ENCODE results near the gene SLC25A23. TPM values are rescaled to one million over a fixed set of nuclear protein-coding genes. Genes with fewer than 3 reads are reported as not detected.

Gene SLC25A23
- total RNA-seq, 1 donor from 2014 or later: 37.0 TPM

- peak; percentile 100 for DNase-seq (ENCODE audit: low spot score)
Measured at GRCh38 chr19:6424939-6425731, 34.5 kb downstream of the SLC25A23 start.

DNA sequence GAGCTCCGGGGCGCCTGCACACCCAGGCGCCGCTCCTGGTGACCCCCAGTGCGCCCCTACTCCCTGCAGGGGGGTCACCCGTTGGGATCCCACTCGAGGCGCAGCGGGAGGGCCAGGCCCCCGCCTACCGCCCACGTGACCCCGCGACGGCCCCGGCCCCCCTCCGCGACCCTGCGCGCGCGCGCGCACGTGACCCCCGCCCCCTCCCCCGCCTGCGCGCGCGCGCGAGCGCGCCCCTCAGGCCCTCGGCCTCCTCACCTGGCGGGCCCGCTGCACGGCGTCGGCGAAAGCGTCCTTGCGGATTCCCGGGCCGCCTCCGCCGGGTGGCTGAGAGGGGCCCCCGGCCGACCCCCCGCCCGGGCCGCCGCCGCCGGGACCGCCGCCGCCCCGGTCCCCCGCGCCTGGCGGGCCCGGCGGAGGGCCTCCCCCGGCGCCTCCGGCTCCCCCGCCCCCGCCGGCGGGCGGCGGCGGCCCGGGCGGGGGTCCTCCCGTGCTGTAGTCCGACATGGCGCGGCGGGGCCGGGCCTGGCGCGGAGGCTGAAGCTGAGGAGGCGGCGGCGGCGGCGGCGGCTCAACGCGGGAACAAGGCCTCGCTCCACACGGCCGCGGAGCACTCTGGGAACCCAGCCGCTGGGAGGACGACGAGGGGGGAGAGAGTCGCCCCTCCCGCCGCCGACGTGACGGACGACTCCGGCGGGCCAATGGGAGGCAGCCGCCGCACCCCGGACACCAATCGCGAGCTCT is 35.2 kb downstream of the SLC25A23 start, which contains the start of gene KHSRP:
TSS of gene KHSRP (minus strand) at position 617 of the 744 bp plus-strand sequence. CDS start at position 507, 110 bp downstream.
- DNase-seq (ENCODE audit: low spot score): no peak

- DNase-seq (ENCODE audit: low spot score): no peak
Measured at GRCh38 chr19:6423499-6424194, 35.9 kb downstream of the SLC25A23 start.

GRCh38 chr19:6421075-6422014 is 38.2 kb downstream of the SLC25A23 start:
- no peak for DNase-seq (ENCODE audit: low spot score)

- no peak for DNase-seq (ENCODE audit: low spot score)
Measured at GRCh38 chr19:6418562-6418932, 41.0 kb downstream of the SLC25A23 start.

DNA sequence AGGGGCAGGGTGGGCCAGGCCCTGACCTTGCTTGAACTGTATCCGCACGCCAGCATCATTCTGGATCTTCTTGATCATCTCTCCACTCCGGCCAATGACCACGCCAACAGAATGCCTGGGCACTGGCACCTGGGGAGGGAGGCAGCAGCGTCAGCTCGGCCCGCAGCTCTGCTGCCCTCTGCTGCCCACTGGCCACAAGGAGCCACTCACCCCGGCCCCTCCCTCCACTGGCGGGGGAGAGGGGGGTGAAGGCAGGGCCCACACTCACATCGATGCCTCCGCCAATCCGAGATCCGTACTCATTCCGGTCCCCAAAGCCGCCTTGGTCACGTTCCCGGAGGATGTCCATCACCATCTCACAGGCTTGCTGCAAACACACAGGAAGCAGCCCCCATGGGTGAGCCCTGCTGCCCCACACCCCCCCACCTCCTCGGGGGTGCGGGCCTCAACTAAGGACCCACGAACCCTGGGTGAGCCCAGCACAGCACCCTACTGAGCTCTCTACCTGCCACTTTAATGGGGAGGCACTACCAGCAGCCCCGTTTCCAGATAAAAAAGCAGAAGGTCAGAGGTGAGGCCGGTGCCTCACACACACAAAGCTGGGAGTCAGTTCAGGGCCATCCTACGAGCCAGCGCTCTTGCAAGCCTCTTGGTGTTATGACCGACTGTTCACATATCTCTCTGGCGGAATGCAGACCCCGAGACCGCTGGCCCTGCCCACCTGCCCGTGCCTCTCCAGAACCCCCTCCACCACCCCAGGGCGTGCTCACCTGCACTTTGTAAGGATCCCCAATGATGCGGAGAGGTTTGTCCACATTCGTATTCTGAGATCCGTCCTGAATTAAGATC is 41.7 kb downstream of the SLC25A23 start:
- peak; percentile 50 for DNase-seq (ENCODE audit: low spot score)

GRCh38 chr19:6416658-6417405 is 42.8 kb downstream of the SLC25A23 start:
- no peak for DNase-seq (ENCODE audit: low spot score)

GRCh38 chr19:6415591-6416190 is 43.9 kb downstream of the SLC25A23 start:
- no peak for DNase-seq (ENCODE audit: low spot score)

DNA sequence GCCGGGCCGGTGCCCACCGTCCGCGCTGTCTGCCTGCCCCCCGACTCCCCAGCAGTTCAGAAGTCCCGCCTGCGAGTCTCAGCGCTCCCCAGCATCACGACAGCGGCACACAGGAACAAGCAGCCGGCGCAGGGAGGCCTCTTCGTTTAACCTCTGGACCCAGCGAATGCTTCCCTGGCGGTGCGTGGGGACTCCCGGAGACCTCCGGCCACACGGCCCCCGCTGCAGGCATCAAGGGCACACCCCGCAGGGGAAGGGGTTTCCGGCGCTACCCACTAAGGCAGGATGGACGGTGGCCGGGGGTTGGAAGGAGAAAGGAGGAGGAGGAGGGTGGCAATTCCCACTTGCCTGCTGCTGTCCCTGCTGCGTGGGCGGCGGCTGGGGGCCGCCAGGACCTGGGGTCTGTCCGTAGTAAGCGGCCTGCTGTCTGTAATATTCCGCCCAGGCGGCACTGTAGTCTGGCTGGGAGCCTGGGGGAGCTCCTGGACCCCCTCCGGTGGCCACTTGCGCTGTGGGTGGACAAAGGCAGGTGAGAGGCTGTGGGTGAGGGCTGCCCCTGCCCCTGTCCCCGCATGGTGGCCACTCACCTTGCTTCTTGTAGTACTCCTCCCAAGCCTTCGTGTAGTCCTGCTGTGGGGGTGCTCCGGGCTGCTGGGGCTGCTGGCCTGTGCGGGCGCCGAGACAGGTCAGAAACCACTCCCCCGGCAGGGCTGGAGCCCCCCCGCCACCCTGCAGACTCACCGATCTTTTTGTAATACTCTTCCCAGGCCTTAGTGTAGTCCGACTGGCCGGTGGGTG is 44.6 kb downstream of the SLC25A23 start:
- no peak for DNase-seq (ENCODE audit: low spot score)

DNA sequence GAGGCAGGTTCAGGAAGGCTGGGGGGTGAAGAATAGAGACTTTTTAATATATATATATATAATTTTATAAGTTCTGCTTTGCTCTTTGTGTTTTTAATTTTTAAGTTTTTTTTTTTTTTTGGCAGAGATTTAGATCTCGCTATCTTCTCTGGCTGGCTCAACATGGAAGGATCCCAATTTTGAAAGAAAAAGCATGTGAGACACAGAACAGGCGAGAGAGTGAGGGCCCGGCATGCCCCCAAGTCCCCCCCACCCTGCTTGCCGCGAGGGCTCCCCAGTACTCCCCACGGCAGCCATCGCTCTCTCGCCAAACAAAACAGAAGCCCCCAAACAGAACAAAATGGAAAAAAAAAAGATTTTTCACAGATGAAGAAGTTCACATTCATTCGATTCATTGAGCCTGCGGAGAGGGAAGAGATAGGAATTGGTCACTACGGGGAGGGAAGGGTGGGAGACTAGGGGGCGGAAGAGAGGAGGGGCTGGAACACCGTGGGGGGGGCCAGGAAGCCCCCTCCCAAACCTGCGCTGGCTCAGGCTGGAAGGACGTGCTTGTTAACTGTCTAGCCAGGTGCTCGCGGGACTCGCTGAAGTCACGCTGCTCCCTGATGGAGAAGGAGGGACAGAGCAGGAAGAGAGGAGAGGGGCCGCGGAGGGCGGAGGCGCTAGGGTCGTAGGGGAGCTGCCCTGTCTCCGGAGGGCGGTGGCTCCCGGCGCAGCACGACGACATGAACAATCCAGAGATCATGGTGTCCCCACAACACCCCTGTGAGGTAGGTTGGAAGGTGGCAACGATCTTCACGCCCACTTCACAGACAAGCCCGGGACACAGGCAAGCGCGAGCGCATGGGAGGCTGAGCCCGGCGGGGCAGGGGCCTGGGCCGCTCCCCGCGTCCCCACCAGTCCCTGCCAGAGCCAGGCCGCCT is 45.6 kb downstream of the SLC25A23 start:
- no peak for DNase-seq (ENCODE audit: low spot score)

- DNase-seq (ENCODE audit: low spot score): no peak
Measured at GRCh38 chr19:6413291-6413690, 46.3 kb downstream of the SLC25A23 start.

GRCh38 chr19:6412447-6413091 is 47.0 kb downstream of the SLC25A23 start:
- DNase-seq (ENCODE audit: low spot score): no peak

GRCh38 chr19:6412061-6412446 is 47.5 kb downstream of the SLC25A23 start:
- DNase-seq (ENCODE audit: low spot score): no peak

DNA sequence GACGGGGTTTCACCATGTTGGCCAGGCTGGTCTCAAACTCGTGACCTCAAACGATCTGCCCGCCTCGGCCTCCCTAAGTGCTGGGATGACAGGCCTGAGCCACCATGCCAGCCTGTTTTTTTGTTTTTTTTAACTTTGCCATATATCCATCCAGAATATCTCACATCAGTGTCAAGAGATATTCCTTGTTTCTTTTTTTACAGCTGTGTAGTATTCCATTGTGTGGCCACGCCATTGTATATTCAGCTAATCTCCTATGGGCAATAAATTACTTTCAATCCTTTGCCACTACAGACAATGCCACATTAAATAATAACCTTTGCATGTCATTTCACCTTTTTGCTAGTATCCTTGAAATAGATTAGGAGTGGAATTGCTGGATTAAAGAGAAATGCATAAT is 50.2 kb downstream of the SLC25A23 start:
- no peak for DNase-seq (ENCODE audit: low spot score)

- no peak for DNase-seq (ENCODE audit: low spot score)
Measured at GRCh38 chr19:6406401-6406800, 53.2 kb downstream of the SLC25A23 start.

- DNase-seq (ENCODE audit: low spot score): no peak
Measured at GRCh38 chr19:6402837-6403608, 56.6 kb downstream of the SLC25A23 start.

Measured in ureter (tissue), 1 donor.